ENCODE data around the gene EGFR.

DNA sequence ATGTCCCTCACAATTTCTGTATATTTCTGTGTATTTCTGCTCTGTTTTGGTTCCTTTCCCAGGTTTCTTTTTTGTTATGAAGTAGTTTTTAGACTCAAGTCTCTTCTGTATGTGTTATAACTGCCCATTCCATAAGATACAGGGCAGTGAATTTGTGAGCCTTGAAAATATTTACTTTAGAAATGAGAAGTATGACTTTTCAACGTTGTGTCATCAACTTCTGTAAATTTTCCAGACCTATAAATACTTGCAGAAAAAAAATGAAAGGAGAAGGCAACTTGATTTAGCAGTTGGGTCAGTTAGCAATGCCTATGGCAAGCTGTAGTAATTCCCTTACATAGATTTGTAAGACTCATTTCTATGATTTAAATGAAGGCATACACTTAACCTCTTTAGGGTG, 11.5 kb downstream of the EGFR start:
- TF ChIP-seq, protein P1, sequence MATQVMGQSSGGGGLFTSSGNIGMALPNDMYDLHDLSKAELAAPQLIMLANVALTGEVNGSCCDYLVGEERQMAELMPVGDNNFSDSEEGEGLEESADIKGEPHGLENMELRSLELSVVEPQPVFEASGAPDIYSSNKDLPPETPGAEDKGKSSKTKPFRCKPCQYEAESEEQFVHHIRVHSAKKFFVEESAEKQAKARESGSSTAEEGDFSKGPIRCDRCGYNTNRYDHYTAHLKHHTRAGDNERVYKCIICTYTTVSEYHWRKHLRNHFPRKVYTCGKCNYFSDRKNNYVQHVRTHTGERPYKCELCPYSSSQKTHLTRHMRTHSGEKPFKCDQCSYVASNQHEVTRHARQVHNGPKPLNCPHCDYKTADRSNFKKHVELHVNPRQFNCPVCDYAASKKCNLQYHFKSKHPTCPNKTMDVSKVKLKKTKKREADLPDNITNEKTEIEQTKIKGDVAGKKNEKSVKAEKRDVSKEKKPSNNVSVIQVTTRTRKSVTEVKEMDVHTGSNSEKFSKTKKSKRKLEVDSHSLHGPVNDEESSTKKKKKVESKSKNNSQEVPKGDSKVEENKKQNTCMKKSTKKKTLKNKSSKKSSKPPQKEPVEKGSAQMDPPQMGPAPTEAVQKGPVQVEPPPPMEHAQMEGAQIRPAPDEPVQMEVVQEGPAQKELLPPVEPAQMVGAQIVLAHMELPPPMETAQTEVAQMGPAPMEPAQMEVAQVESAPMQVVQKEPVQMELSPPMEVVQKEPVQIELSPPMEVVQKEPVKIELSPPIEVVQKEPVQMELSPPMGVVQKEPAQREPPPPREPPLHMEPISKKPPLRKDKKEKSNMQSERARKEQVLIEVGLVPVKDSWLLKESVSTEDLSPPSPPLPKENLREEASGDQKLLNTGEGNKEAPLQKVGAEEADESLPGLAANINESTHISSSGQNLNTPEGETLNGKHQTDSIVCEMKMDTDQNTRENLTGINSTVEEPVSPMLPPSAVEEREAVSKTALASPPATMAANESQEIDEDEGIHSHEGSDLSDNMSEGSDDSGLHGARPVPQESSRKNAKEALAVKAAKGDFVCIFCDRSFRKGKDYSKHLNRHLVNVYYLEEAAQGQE (IDR thresholded peaks at IDR 0.05; ENCODE audit: insufficient read depth in 1 of 2, low read depth in 2 of 2, low read length in 2 of 2): no peak
- TF ChIP-seq POLR2AphosphoS5 (IDR thresholded peaks at IDR 0.05; ENCODE audit: low read depth, low read length): no peak

Data from PFSK-1 (cell line).